HepG2 (cell line): Measurements from ENCODE around the gene DNAJC7. TPM values are rescaled to one million over a fixed set of nuclear protein-coding genes. Genes with fewer than 3 reads are reported as not detected.

Experiments used
- ARHGAP35 ChIP-seq: sonication (generic); formaldehyde crosslinking; IDR thresholded peaks from 2 replicates; pipeline ENCODE4 v1.9.0; 2022; ENCODE audit warnings: mild to moderate bottlenecking, inconsistent platforms, moderate library complexity, missing genetic modification reagents, borderline replicate concordance
- CBX5 ChIP-seq: sonication (generic); formaldehyde crosslinking; IDR thresholded peaks from 2 replicates; pipeline ENCODE4 v1.4.0; 2020; ENCODE audit warnings: missing genetic modification reagents, borderline replicate concordance
- DR1 ChIP-seq: sonication (generic); formaldehyde crosslinking; IDR thresholded peaks from 2 replicates; pipeline ENCODE4 v1.8.0; 2021; ENCODE audit warnings: mild to moderate bottlenecking, missing genetic modification reagents, inconsistent platforms
- ERF ChIP-seq: IDR thresholded peaks from 2 replicates; pipeline ENCODE4 v1.6.1; 2018; ENCODE audit warnings: missing biosample characterization, missing genetic modification reagents
- MAFG ChIP-seq: sonication (generic); formaldehyde crosslinking; IDR thresholded peaks from 2 replicates; pipeline ENCODE4 v1.5.1; 2020; ENCODE audit warnings: mild to moderate bottlenecking, missing genetic modification reagents
- MEF2D ChIP-seq: sonication (generic); formaldehyde crosslinking; IDR thresholded peaks from 2 replicates; pipeline ENCODE4 v1.5.1; 2020; ENCODE audit warnings: mild to moderate bottlenecking, missing genetic modification reagents
- MIER3 ChIP-seq: IDR thresholded peaks from 2 replicates; pipeline ENCODE4 v1.6.1; 2016; ENCODE audit warnings: missing compliant biosample characterization, borderline replicate concordance
- MTA1 ChIP-seq: sonication (generic); formaldehyde crosslinking; IDR thresholded peaks from 2 replicates; pipeline ENCODE4 v1.4.0; 2020; ENCODE audit warnings: missing genetic modification reagents, mild to moderate bottlenecking, borderline replicate concordance
- NR2F2 ChIP-seq: IDR thresholded peaks from 2 replicates; pipeline ENCODE4 v1.6.1; 2012; ENCODE audit warnings: low read depth, inconsistent platforms, borderline replicate concordance
- RFXANK ChIP-seq: IDR thresholded peaks from 2 replicates; pipeline ENCODE4 v1.6.1; 2016
- SP140L ChIP-seq: sonication (generic); formaldehyde crosslinking; IDR thresholded peaks from 2 replicates; pipeline ENCODE4 v1.4.0; 2020; ENCODE audit warnings: missing genetic modification reagents, borderline replicate concordance
- TOE1 ChIP-seq: sonication (generic); formaldehyde crosslinking; IDR thresholded peaks from 2 replicates; pipeline ENCODE4 v1.4.0; 2020; ENCODE audit warnings: mild to moderate bottlenecking, missing genetic modification reagents
- TRAFD1 ChIP-seq: sonication (generic); formaldehyde crosslinking; IDR thresholded peaks from 2 replicates; pipeline ENCODE4 v1.5.1; 2020; ENCODE audit warnings: missing genetic modification reagents, mild to moderate bottlenecking, borderline replicate concordance
- ZMAT3 ChIP-seq: sonication (generic); formaldehyde crosslinking; conservative IDR thresholded peaks from 2 replicates; pipeline ENCODE4 v1.7.0; 2021; ENCODE audit warnings: missing genetic modification reagents
- ZNF17 ChIP-seq: sonication (generic); formaldehyde crosslinking; IDR thresholded peaks from 2 replicates; pipeline ENCODE4 v1.5.0; 2020; ENCODE audit warnings: mild to moderate bottlenecking, missing genetic modification reagents
- ZNF292 ChIP-seq: sonication (generic); formaldehyde crosslinking; IDR thresholded peaks from 2 replicates; pipeline ENCODE4 v1.8.1; 2022; ENCODE audit warnings: mild to moderate bottlenecking, low read depth, missing genetic modification reagents, borderline replicate concordance
- ZNF33A ChIP-seq: sonication (generic); formaldehyde crosslinking; IDR thresholded peaks from 2 replicates; pipeline ENCODE4 v1.5.1; 2020; ENCODE audit warnings: missing genetic modification reagents, mild to moderate bottlenecking, moderate library complexity, borderline replicate concordance
- ZNF414 ChIP-seq: sonication (generic); formaldehyde crosslinking; IDR thresholded peaks from 2 replicates; pipeline ENCODE4 v1.5.0; 2020; ENCODE audit warnings: missing genetic modification reagents
- ZNF598 ChIP-seq: sonication (generic); formaldehyde crosslinking; IDR thresholded peaks from 2 replicates; pipeline ENCODE4 v1.5.1; 2020; ENCODE audit warnings: mild to moderate bottlenecking, missing genetic modification reagents, borderline replicate concordance
- ZNF713 ChIP-seq: sonication (generic); formaldehyde crosslinking; IDR thresholded peaks from 2 replicates; pipeline ENCODE4 v1.4.0; 2020; ENCODE audit warnings: mild to moderate bottlenecking, missing genetic modification reagents
- ZXDC ChIP-seq: sonication (generic); formaldehyde crosslinking; IDR thresholded peaks from 2 replicates; pipeline ENCODE4 v1.5.0; 2020; ENCODE audit warnings: mild to moderate bottlenecking, missing genetic modification reagents
- polyA plus RNA-seq, 8 experiments: library from polyadenylated mRNA; depleted of rRNA in 3 of 8; stranded (reverse) in 7 of 8; unstranded in 1 of 8; fragments of >200 nt; fragmentation: Illumina TruSeq in 4 of 8; extraction: Trizol in 4 of 8; gene quantifications; 2 replicates each; pipeline versions ENCODE4 v1.2.1 to v1.2.3, GENCODE V29; 2011 to 2016; ENCODE audit warnings: low read depth in 4 of 8, missing spikeins in 1 of 8, mixed read lengths in 1 of 8; ENCODE audit not compliant: insufficient read depth in 1 of 8
- total RNA-seq, 5 experiments: library from RNA; depleted of rRNA; stranded (reverse); fragments of >200 nt; fragmentation: Illumina TruSeq; extraction: Trizol; gene quantifications; 2 replicates each; pipeline ENCODE4 v1.2.3, GENCODE V29; 2016; ENCODE audit warnings: low read depth in 1 of 5
- TF ChIP-seq, protein P1 (sequence below): sonication (generic); formaldehyde crosslinking; conservative IDR thresholded peaks from 2 replicates; pipeline ENCODE4 v1.4.0; 2020; ENCODE audit warnings: missing genetic modification reagents
- TF ChIP-seq, protein P2 (sequence below): IDR thresholded peaks from 2 replicates; pipeline ENCODE4 v1.6.1; 2012; ENCODE audit warnings: inconsistent platforms

Gene DNAJC7
- total and polyA plus RNA-seq, 2 of the 13 experiments (the other 11 are each of a cell fraction or from before 2014, with no cell fraction given) = 47.7 to 132 TPM

GRCh38 chr17:41957031-41957868 is 60.0 kb downstream of the DNAJC7 start (continued):
- TF ChIP-seq ZNF33A (no peak), RFXANK (CRISPR knock-in tag) (no peak), ZNF17 (no peak), ERF (CRISPR knock-in tag) (peak; percentile 63; the same call in 1 of the 2 replicates), CBX5 (CRISPR knock-in tag) (no peak), TOE1 (CRISPR knock-in tag) (no peak), MTA1 (CRISPR knock-in tag) (0 out of 2 replicates have a peak, but pooled peaks have one; percentile 33), DR1 (CRISPR knock-in tag) (no peak), ARHGAP35 (CRISPR knock-in tag) (0 out of 2 replicates have a peak, but pooled peaks have one; percentile 62), ZNF292 (CRISPR knock-in tag) (0 out of 2 replicates have a peak, but pooled peaks have one; percentile 43), NR2F2 (no peak), SP140L (no peak), ZNF414 (CRISPR knock-in tag) (no peak), ZNF713 (CRISPR knock-in tag) (no peak), TRAFD1 (no peak), ZMAT3 (CRISPR knock-in tag) (no peak), ZNF598 (CRISPR knock-in tag) (no peak), MIER3 (peak; percentile 37; the same call in 1 of the 2 replicates), MEF2D (CRISPR knock-in tag) (0 out of 2 replicates have a peak, but pooled peaks have one; percentile 11), MAFG (no peak), ZXDC (no peak)
- TF ChIP-seq, protein P1, sequence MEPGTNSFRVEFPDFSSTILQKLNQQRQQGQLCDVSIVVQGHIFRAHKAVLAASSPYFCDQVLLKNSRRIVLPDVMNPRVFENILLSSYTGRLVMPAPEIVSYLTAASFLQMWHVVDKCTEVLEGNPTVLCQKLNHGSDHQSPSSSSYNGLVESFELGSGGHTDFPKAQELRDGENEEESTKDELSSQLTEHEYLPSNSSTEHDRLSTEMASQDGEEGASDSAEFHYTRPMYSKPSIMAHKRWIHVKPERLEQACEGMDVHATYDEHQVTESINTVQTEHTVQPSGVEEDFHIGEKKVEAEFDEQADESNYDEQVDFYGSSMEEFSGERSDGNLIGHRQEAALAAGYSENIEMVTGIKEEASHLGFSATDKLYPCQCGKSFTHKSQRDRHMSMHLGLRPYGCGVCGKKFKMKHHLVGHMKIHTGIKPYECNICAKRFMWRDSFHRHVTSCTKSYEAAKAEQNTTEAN (CRISPR knock-in tag) = no peak; the same call in 1 of the 2 replicates
- TF ChIP-seq, protein P2, sequence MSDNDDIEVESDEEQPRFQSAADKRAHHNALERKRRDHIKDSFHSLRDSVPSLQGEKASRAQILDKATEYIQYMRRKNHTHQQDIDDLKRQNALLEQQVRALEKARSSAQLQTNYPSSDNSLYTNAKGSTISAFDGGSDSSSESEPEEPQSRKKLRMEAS = no peak; the same call in 1 of the 2 replicates
